Osteoblast (primary cell): ENCODE results near the gene BIRC5. TPM values are rescaled to one million over a fixed set of nuclear protein-coding genes. Genes with fewer than 3 reads are reported as not detected.
A peak's percentile ranks its signal among the peaks of the same experiment; 100 is the strongest.
"Not testable (repeated sequence)": the region's sequence is repeated elsewhere in the genome, so short reads cannot be mapped to it uniquely, and the experiment has no call there.

Experiments used
- DNase-seq: peaks from one replicate; pipeline ENCODE4 v3.0.0; 2011; ENCODE audit warnings: low spot score, mixed read lengths; ENCODE audit not compliant: insufficient read length; ENCODE audit errors: missing footprints
- H2AFZ ChIP-seq: 2 replicates; pipeline ENCODE4 v1.6.0; 2011; ENCODE audit warnings: mild to moderate bottlenecking, low read length
- H3K27ac ChIP-seq: 2 replicates; pipeline ENCODE4 v1.5.1; 2011; ENCODE audit warnings: mild to moderate bottlenecking, low read depth, low read length, moderate library complexity
- H3K27me3 ChIP-seq: 2 replicates; pipeline ENCODE4 v1.6.0; 2012; ENCODE audit warnings: mild to moderate bottlenecking, control low read depth, inconsistent platforms, low read length, moderate library complexity; ENCODE audit not compliant: insufficient read depth
- H3K36me3 ChIP-seq: 2 replicates; pipeline ENCODE4 v1.5.1; 2011; ENCODE audit warnings: mild to moderate bottlenecking, low read length, control low read depth, moderate library complexity; ENCODE audit not compliant: insufficient read depth
- H3K4me1 ChIP-seq: 2 replicates; pipeline ENCODE4 v1.5.1; 2011; ENCODE audit warnings: mild to moderate bottlenecking, low read length, control low read depth, moderate library complexity; ENCODE audit not compliant: insufficient read depth
- H3K4me2 ChIP-seq: 2 replicates; pipeline ENCODE4 v1.6.0; 2011; ENCODE audit warnings: mild to moderate bottlenecking, low read length; ENCODE audit not compliant: insufficient read depth
- H3K4me3 ChIP-seq: fragments of 200-600 bp; sonication (generic); 3 replicates; pipeline ENCODE4 v1.5.1; 2012; ENCODE audit warnings: mild to moderate bottlenecking, low read length, inconsistent platforms; ENCODE audit not compliant: insufficient read depth
- H3K79me2 ChIP-seq: 2 replicates; pipeline ENCODE4 v1.6.0; 2012; ENCODE audit warnings: mild to moderate bottlenecking, low read length, control low read depth, inconsistent platforms; ENCODE audit not compliant: insufficient read depth
- H3K9me3 ChIP-seq: 2 replicates; pipeline ENCODE4 v1.5.1; 2011; ENCODE audit warnings: low read depth, low read length, control low read depth
- H4K20me1 ChIP-seq: 2 replicates; pipeline ENCODE4 v1.6.0; 2012; ENCODE audit warnings: mild to moderate bottlenecking, low read length, control low read depth; ENCODE audit not compliant: insufficient read depth
- total RNA-seq: library from RNA; depleted of rRNA; stranded (reverse); fragments of >200 nt; gene quantifications from 2 replicates; pipeline ENCODE4 v1.2.3, GENCODE V29; 2012
- TF ChIP-seq, protein P1 (sequence below): IDR thresholded peaks from 2 replicates; pipeline ENCODE4 v1.5.1; 2011; ENCODE audit warnings: mild to moderate bottlenecking, low read depth, low read length, moderate library complexity; ENCODE audit errors: extremely low read depth

Gene BIRC5
- total RNA-seq, 1 donor = 8.0 TPM

DNA sequence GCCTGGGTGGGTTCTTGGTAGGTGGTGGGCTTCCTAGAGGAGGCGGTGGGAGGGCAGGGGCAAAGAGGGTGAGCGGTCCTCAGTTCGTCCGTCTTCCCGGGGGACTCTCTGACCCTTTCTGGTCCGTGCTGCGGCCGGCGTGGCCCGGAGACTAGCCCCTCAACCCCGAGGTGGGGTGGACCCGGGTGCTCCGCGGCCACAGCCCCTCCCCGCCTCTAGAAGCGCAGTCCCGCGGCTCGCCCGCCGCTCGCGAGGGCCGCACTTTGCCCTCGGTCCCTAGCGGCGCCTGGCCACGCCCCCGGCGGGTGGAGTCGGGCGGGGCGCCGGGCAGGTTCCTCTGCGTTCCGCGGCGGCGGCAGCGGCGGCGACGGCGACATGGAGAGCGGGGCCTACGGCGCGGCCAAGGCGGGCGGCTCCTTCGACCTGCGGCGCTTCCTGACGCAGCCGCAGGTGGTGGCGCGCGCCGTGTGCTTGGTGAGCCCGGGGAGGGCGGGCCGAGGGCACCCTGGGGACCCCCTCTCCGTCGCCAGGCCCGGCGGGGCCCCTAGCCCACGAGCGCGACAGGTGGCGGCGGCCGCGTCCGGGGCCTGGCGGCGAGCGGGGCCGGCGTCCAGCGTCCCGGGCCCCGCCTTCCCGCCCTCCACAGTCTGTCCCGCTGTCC is 45.7 kb upstream of the BIRC5 start, which contains the start of gene SYNGR2:
Gene SYNGR2 (plus strand): TSS at position 340 of the 661 bp plus-strand sequence. CDS start 36 bp downstream, at position 376.
- H2AFZ ChIP-seq = peak within 1 kb of the TSS; percentile 82
- H3K4me3 ChIP-seq = peak within 1 kb of the TSS; percentile 72
- peak; percentile 96 for DNase-seq
- peaks cover 4% of the 10 kb centered on the region for H3K4me1 ChIP-seq
- no peak within 1 kb of the TSS for H3K27ac ChIP-seq
- H3K27me3 ChIP-seq = no peaks in the 10 kb centered on the region
- no peaks in the 10 kb centered on the region for H3K9me3 ChIP-seq
- no peaks in the 10 kb centered on the region for H3K79me2 ChIP-seq
- TF ChIP-seq, protein P1, sequence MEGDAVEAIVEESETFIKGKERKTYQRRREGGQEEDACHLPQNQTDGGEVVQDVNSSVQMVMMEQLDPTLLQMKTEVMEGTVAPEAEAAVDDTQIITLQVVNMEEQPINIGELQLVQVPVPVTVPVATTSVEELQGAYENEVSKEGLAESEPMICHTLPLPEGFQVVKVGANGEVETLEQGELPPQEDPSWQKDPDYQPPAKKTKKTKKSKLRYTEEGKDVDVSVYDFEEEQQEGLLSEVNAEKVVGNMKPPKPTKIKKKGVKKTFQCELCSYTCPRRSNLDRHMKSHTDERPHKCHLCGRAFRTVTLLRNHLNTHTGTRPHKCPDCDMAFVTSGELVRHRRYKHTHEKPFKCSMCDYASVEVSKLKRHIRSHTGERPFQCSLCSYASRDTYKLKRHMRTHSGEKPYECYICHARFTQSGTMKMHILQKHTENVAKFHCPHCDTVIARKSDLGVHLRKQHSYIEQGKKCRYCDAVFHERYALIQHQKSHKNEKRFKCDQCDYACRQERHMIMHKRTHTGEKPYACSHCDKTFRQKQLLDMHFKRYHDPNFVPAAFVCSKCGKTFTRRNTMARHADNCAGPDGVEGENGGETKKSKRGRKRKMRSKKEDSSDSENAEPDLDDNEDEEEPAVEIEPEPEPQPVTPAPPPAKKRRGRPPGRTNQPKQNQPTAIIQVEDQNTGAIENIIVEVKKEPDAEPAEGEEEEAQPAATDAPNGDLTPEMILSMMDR = no peak
- H3K36me3 ChIP-seq = no peaks in the 10 kb centered on the region
- peak within 1 kb of the TSS; percentile 79 for H3K4me2 ChIP-seq
- peaks cover 6% of the 10 kb centered on the region for H4K20me1 ChIP-seq

DNA sequence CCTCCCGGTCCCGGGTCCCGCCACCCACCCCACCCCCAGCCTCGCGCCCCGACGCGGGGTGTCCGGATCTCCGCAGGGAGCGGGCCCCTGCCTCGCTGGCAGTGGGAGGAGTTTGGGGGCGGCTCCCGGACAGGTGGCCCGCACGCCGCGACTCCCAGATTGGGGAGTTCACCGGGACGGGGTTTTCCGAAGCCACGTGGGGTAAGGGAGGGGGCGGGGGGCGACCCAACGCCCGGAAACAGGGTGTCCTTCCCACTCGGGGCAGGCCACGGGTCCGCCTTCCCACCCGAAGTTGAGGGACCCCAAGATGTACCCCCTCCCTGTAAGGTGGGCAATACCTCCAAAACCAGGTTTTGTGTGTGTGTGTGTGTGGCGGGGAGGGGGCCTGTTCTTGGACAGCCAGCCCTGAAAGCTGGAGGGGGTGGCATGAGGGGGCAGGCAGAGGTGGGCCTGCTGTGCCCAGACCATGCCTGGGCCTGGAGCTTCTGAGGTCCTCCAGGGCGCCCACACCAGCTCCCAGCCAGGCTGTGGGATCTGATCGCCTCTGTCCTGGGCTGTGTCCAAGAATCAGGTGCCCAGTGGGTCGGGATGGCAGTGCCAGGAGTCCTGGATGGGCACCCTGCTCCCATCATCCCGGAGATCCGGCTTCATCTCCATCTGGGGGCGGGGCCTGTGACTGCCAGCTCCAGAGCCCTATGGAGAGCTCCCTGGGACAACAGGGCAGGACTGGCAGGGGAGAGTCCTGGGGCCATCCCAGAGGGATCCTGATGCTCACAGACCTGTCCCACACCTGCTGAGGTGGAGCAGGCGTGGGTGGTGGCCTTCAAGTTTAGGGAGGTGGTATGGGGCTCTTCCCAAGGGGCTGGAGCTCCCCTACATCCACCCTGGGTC is 44.9 kb upstream of the BIRC5 start:
- peak; percentile 98 for DNase-seq
- no peaks in the 10 kb centered on the region for H3K79me2 ChIP-seq
- TF ChIP-seq, protein P1 = no peak
- H3K9me3 ChIP-seq = no peaks in the 10 kb centered on the region
- H3K27ac ChIP-seq = no peak overlapping the region
- peaks cover 4% of the 10 kb centered on the region for H3K4me1 ChIP-seq
- H3K27me3 ChIP-seq = no peaks in the 10 kb centered on the region
- peaks cover 6% of the 10 kb centered on the region for H4K20me1 ChIP-seq
- H3K4me3 ChIP-seq = peak overlapping the region; percentile 72
- H3K4me2 ChIP-seq = peak overlapping the region; percentile 79
- H2AFZ ChIP-seq = peak overlapping the region; percentile 81
- no peaks in the 10 kb centered on the region for H3K36me3 ChIP-seq

DNA sequence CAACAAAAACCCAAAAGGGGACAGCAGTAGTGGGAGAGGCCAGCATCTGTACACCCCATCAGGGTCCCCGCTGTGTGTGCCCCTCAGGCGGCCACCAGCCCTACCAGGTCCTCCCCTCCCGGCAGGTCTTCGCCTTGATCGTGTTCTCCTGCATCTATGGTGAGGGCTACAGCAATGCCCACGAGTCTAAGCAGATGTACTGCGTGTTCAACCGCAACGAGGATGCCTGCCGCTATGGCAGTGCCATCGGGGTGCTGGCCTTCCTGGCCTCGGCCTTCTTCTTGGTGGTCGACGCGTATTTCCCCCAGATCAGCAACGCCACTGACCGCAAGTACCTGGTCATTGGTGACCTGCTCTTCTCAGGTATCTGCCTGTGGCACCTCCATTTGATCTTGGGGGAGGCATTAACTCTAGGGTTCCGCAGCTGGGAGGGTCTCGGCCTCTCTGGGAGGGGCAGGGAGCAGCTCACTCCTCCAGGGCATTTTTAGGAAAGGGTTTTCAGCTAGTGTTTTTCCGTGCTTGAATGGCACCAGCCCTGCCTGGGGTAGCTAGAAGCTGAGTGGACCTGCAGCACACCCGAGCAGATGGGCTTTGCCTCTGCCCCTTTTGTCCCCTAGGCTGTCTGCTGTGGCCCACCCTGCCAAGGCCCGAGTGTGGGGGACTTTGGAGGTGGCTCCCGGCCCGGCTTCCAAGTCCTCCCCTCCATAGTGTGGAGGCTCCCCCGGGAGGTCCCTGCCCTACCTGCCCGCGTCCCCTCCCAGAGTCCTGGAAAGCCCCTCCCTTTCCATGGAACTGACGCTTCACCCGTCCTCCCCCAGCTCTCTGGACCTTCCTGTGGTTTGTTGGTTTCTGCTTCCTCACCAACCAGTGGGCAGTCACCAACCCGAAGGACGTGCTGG is 43.1 kb upstream of the BIRC5 start:
- peaks cover 3% of the 10 kb centered on the region for H3K36me3 ChIP-seq
- no peak overlapping the region for H3K4me3 ChIP-seq
- peaks cover 4% of the 10 kb centered on the region for H3K4me1 ChIP-seq
- no peaks in the 10 kb centered on the region for H3K27me3 ChIP-seq
- no peaks in the 10 kb centered on the region for H3K79me2 ChIP-seq
- TF ChIP-seq, protein P1 = no peak
- H4K20me1 ChIP-seq = peaks cover 8% of the 10 kb centered on the region
- H3K4me2 ChIP-seq = no peak overlapping the region
- H2AFZ ChIP-seq = no peak overlapping the region
- H3K27ac ChIP-seq = no peak overlapping the region
- no peaks in the 10 kb centered on the region for H3K9me3 ChIP-seq
- DNase-seq = peak; percentile 54

DNA sequence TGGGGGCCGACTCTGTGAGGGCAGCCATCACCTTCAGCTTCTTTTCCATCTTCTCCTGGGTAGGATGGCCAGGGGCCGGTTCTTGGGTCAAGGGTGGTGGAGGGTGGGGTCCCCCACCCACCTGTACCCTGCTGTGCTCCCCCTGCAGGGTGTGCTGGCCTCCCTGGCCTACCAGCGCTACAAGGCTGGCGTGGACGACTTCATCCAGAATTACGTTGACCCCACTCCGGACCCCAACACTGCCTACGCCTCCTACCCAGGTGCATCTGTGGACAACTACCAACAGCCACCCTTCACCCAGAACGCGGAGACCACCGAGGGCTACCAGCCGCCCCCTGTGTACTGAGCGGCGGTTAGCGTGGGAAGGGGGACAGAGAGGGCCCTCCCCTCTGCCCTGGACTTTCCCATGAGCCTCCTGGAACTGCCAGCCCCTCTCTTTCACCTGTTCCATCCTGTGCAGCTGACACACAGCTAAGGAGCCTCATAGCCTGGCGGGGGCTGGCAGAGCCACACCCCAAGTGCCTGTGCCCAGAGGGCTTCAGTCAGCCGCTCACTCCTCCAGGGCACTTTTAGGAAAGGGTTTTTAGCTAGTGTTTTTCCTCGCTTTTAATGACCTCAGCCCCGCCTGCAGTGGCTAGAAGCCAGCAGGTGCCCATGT is 42.3 kb upstream of the BIRC5 start:
- not testable (repeated sequence) for H3K36me3 ChIP-seq, H2AFZ ChIP-seq, H3K4me3 ChIP-seq, H3K4me1 ChIP-seq, H3K27ac ChIP-seq, H3K9me3 ChIP-seq, H3K79me2 ChIP-seq, H3K4me2 ChIP-seq, H3K27me3 ChIP-seq
- peaks cover 12% of the 10 kb centered on the region for H4K20me1 ChIP-seq
- peak; percentile 61 for DNase-seq
